Esophagus muscularis mucosa (tissue), 4 donors: ENCODE data around the gene RRAD. TPM values are rescaled to one million over a fixed set of nuclear protein-coding genes. Genes with fewer than 3 reads are reported as not detected.

ENCODE experiments used
- DNase-seq: peaks from one replicate; pipeline ENCODE4 v3.0.0-alpha.2; 2017; ENCODE audit errors: extremely low spot score
- H3K27ac ChIP-seq, 4 donors: fragments of 200-600 bp; sonication (generic); replicated peaks in 1 of 4; 1 replicate in 3 of 4; 2 replicates in 1 of 4; pipeline ENCODE4 v1.5.1; 2016 to 2019; ENCODE audit warnings: mild to moderate bottlenecking in 1 of 4
- H3K27me3 ChIP-seq, 4 donors: fragments of 200-600 bp; sonication (generic); one replicate each; pipeline versions ENCODE4 v1.5.1 to v1.6.0; 2016 to 2019
- H3K36me3 ChIP-seq, 4 donors: fragments of 200-600 bp; sonication (generic); one replicate each; pipeline ENCODE4 v1.5.1; 2016 to 2019
- H3K4me1 ChIP-seq, 4 donors: fragments of 200-600 bp; sonication (generic); one replicate each; pipeline ENCODE4 v1.5.1; 2016 to 2019
- H3K4me3 ChIP-seq, 4 donors: fragments of 200-600 bp; sonication (generic); 1 replicate in 2 of 4; 2 replicates in 2 of 4; pipeline ENCODE4 v1.5.1; 2016 to 2019; ENCODE audit warnings: mild to moderate bottlenecking in 4 of 4, moderate library complexity in 1 of 4
- H3K9me3 ChIP-seq, 4 donors: fragments of 200-600 bp; sonication (generic); 1 replicate in 3 of 4; 2 replicates in 1 of 4; pipeline ENCODE4 v1.5.1; 2016 to 2019
- CTCF ChIP-seq, 3 experiments: fragments of 200-600 bp in 2 of 3; fragments of 450-650 bp in 1 of 3; sonication (generic) in 2 of 3; IDR thresholded peaks; one replicate each; pipeline ENCODE4 v1.5.1; 2017 to 2019; ENCODE audit warnings: antibody characterized with exemption in 3 of 3, mild to moderate bottlenecking in 2 of 3, moderate library complexity in 1 of 3
- EP300 ChIP-seq: sonication (generic); formaldehyde crosslinking; IDR thresholded peaks from one replicate; pipeline ENCODE4 v1.6.1; 2017; ENCODE audit warnings: antibody characterized with exemption
- POLR2A ChIP-seq: fragments of 450-650 bp; IDR thresholded peaks from one replicate; pipeline ENCODE4 v1.6.1; 2017; ENCODE audit warnings: antibody characterized with exemption, moderate library complexity, mild to moderate bottlenecking, low read depth
- POLR2AphosphoS5 ChIP-seq, 2 donors: sonication (generic); formaldehyde crosslinking; IDR thresholded peaks; one replicate each; pipeline ENCODE4 v1.6.1; 2017; ENCODE audit warnings: antibody characterized with exemption in 2 of 2
- WGBS: methylation state at CpG from one replicate; pipeline ENCODE4 v1.1.5; 2018; 5-methylcytosine and 5-hydroxymethylcytosine counted together
- intact Hi-C: fragments of 100-400 bp; cut with DNase I; formaldehyde crosslinking; loops from one replicate; pipeline ENCODE4 v1.15.1; 2023
- total RNA-seq, 4 donors: library from RNA; depleted of rRNA; stranded (reverse); fragments of >200 nt; gene quantifications; one replicate each; pipeline versions ENCODE4 v1.1.0 to v1.2.1, GENCODE V29; 2016

RRAD gene
- total RNA-seq, 4 donors from 2014 or later, result 36.4 to 64.9 (median 55.4) TPM

GRCh38 chr16:66905633-66906539 lies 19.4 kb downstream of the RRAD start:
- 53% methylated on average over 8 of the region's 11 CpGs for WGBS
- intact Hi-C loops, result no loop called here
- no peaks in the 10 kb centered on the region for H3K9me3 ChIP-seq
- no peak overlapping the region for H3K4me3 ChIP-seq
- TF ChIP-seq CTCF (IDR thresholded peaks at IDR 0.05) (no peak), POLR2AphosphoS5 (IDR thresholded peaks at IDR 0.05) (no peak), EP300 (no peak)
- no peak for DNase-seq
- H3K4me1 ChIP-seq, result peaks cover 42 to 65% (median 63%) of the 10 kb centered on the region in 4 donors
- H3K36me3 ChIP-seq, result no peaks in the 10 kb centered on the region
- H3K27ac ChIP-seq, result peak overlapping the region; percentile 86 to 91 (median 90)
- no peaks in the 10 kb centered on the region for H3K27me3 ChIP-seq

- no peaks in the 10 kb centered on the region for H3K9me3 ChIP-seq
- H3K4me3 ChIP-seq, result peak overlapping the region; percentile 19 to 48 (median 36)
- peaks cover 50 to 74% (median 71%) of the 10 kb centered on the region in 4 donors for H3K4me1 ChIP-seq
- H3K27ac ChIP-seq, result peak overlapping the region; percentile 86 to 91 (median 90)
- 48% methylated on average over 15 of the region's 16 CpGs for WGBS
- intact Hi-C loops, result no loop called here
- no peak for DNase-seq
- no peaks in the 10 kb centered on the region for H3K27me3 ChIP-seq
- TF ChIP-seq POLR2A (no peak), CTCF (IDR thresholded peaks at IDR 0.05) (no peak), EP300 (no peak), POLR2AphosphoS5 (IDR thresholded peaks at IDR 0.05) (peak; percentile 29 to 44)
- H3K36me3 ChIP-seq, result no peaks in the 10 kb centered on the region
Observed at GRCh38 chr16:66904846-66905632, 20.3 kb downstream of the RRAD start.

GRCh38 chr16:66904428-66904845 lies 20.9 kb downstream of the RRAD start:
- intact Hi-C loops, result no loop called here
- H3K4me1 ChIP-seq, result peaks cover 56 to 80% (median 77%) of the 10 kb centered on the region in 4 donors
- H3K9me3 ChIP-seq, result no peaks in the 10 kb centered on the region
- peak overlapping the region; percentile 86 to 91 (median 90) for H3K27ac ChIP-seq
- H3K27me3 ChIP-seq, result no peaks in the 10 kb centered on the region
- TF ChIP-seq EP300, result no peak
- no peak for TF ChIP-seq POLR2A
- no peak for TF ChIP-seq POLR2AphosphoS5 (IDR thresholded peaks at IDR 0.05)
- TF ChIP-seq CTCF (IDR thresholded peaks at IDR 0.05), result no peak
- 83% methylated on average over 12 of the region's 13 CpGs for WGBS
- no peaks in the 10 kb centered on the region for H3K36me3 ChIP-seq
- DNase-seq, result no peak
- H3K4me3 ChIP-seq, result peak overlapping the region; percentile 19 to 48 (median 36)

- H3K27ac ChIP-seq, result peak overlapping the region; percentile 86 to 91 (median 90)
- no peaks in the 10 kb centered on the region for H3K36me3 ChIP-seq
- no peaks in the 10 kb centered on the region for H3K9me3 ChIP-seq
- H3K4me1 ChIP-seq, result peaks cover 63 to 86% (median 84%) of the 10 kb centered on the region in 4 donors
- intact Hi-C loops, result no loop called here
- no peak for TF ChIP-seq CTCF (IDR thresholded peaks at IDR 0.05)
- no peak for TF ChIP-seq POLR2A
- no peak for TF ChIP-seq POLR2AphosphoS5 (IDR thresholded peaks at IDR 0.05)
- TF ChIP-seq EP300, result no peak
- 67% methylated on average over 4 of the region's 11 CpGs for WGBS
- no peak for DNase-seq
- no peak overlapping the region for H3K4me3 ChIP-seq
- no peaks in the 10 kb centered on the region for H3K27me3 ChIP-seq
Observed at GRCh38 chr16:66903544-66904427, 21.5 kb downstream of the RRAD start.
